Activated CD4-positive, alpha-beta T cell treated with anti-CD3 and anti-CD28 coated beads, Interleukin-2, Interleukin-6, amounts not matched to agents 100 ng/mL and 50 ng/mL, durations not matched to agents 16 hours and 8 hours (primary cell): ENCODE data around the gene FRMD5.
"Not testable (repeated sequence)": the region's sequence is repeated elsewhere in the genome, so short reads cannot be mapped to it uniquely, and the experiment has no call there.

Experiments
- DNase-seq: peaks from one replicate; pipeline ENCODE4 v3.0.0-alpha.2; 2020

Gene FRMD5

DNA sequence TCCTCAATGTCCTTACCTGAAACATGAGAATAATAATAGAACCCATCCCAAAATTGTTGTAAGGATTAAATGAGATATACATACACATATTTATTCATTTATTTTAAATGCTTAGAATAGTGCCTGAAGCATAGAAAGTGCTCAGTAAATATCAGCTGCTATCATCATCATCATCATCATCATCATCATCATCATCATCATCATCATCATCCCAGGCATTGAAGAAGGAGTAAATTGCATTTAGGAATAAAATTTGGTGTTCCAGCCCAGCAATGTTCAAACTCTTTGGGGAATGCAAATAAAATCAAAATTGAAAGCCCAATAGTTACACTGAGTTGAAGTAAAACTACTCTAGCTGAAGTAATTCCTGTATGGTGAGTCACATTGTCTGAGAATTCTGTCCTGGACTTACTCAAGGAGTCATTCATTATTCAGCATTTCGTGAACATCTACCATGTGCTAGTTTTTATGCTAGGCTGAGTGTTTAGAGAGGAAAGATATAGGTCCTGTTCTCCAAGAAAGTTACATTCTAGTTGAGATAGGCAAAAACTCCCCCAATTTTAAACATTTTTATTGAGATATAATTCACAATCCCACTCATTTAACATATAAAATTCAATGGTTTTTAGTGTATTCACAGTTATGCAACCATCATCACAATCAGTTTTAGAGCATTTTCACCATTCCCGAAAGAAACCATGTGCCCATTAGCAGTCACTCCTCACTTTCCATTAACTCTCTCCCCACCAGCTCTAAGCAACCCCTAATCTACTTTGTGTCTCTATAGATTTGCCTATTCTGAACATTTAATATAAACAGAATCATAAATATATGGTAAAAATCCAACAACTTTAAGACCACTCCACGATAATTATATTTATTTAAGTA lies 107.2 kb downstream of the FRMD5 start:
- no peak for DNase-seq

GRCh38 chr15:44084770-44085169 lies 110.3 kb downstream of the FRMD5 start:
- DNase-seq: no peak

- DNase-seq: no peak
These were observed 110.9 kb downstream of the FRMD5 start for GRCh38 chr15:44084171-44084570.

- no peak for DNase-seq
These were observed 112.4 kb downstream of the FRMD5 start for GRCh38 chr15:44082558-44083157.

GRCh38 chr15:44081026-44082013 lies 113.8 kb downstream of the FRMD5 start:
- no peak for DNase-seq

DNA sequence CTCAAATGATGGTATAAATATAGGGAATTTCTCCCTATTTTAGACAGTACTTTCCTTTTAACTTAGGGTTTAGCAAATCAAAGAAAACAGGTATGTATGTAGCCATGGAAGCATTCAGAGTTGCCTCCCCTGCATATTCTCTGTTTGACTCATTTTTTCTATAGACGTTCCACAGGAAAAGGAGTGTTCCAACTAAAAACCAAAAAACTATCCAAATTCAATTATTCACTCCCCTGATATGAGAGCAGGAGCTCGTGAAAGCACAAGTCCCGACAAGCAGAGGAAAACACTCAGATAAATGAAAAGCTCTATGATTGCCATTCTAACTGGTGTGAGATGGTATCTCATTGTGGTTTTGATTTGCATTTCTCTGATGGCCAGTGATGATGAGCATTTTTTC lies 119.5 kb downstream of the FRMD5 start:
- DNase-seq: no peak

DNA sequence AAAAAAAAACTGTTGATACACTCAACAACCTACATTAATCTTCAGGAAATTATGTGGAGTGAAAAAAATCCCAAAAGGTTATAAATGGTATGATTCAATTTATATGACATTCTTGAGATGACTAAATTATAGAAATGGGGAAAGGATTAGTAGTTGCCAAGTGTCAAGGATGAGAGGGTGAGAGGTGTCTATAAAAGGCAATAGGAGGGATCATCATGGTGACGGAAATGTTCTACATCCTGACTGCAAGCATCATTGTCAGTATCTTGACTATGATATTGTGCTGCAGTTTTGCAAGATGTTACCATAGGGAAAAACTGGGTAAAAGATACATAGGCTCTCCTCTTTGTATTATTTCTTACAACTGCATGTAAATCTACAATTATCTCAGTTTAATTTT lies 125.6 kb downstream of the FRMD5 start:
- no peak for DNase-seq

DNA sequence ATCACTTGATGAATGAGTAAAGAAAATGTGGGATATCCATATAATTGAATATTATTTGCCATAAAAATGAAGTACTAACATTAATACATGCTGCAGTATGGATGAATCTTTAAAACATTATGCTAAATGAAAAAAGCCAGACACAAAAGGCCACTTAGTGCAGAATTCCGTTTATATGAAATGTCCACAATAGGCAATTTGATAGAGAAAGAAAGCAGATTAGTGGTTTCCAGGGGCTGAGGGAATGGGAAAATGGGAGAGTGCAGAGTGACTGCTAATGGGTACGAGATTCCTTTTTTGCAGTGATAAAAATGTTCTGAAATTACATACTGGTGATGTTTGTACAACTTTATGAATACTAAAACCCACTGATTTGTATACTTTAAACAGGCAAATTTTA lies 126.7 kb downstream of the FRMD5 start:
- DNase-seq: no peak

GRCh38 chr15:44066211-44066827 lies 128.8 kb downstream of the FRMD5 start:
- peak; percentile 79 for DNase-seq

DNA sequence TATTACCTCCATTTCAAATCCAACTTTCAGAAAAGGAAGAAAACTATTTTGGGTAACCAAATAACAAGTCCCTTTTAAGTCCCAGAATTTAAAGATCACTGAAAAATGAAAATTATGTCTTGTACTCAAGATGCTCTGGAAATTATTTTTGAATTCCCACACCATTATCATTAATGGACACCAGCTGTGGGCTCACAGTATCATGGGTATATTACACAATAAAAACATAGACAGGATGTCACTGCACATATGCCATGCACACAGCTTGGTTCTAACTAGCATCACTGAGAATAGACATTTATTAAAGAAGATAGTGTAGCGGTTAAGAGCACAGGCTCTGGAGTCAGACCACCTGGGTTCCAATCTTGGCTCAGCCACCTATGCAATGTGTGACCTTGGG lies 130.4 kb downstream of the FRMD5 start:
- DNase-seq: no peak

DNA sequence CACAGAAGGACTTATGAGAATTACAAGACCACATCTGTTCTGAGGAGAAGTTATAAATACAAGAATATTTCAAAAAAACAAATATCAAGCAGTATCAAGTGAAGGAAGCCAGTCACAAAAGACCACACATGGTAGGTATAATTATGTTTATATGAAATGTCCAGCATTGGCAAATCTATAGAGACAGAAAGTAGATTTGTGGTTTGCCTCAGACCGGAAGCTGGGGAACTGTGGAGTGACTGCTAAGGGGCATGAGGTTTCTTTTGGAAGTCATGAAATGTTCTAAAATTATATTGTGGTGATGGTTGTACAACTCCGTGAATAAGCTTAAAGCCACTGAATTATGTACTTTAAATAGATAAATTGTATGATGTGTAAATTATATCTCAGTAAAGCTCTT lies 136.9 kb downstream of the FRMD5 start:
- DNase-seq: no peak

- DNase-seq: no peak
These were observed 149.4 kb downstream of the FRMD5 start for GRCh38 chr15:44045661-44046060.

DNA sequence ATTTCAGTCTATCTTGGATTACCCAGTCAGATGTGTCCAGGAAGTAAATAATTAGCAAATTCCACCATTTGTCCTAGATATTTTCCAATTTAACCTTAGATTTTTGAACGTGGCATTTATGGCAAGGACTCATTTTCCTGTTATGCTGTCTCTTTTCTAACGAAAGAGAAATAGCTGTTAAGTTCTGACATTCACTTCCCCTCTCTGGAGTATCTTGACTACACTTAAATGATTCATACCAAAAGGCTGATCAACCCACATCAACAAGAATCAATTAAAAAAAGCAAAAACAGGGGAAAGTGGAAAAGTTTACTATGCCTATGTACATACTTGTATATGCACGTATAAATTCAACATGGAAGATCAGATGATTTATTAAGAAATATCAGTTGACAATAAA lies 149.9 kb downstream of the FRMD5 start:
- no peak for DNase-seq

DNA sequence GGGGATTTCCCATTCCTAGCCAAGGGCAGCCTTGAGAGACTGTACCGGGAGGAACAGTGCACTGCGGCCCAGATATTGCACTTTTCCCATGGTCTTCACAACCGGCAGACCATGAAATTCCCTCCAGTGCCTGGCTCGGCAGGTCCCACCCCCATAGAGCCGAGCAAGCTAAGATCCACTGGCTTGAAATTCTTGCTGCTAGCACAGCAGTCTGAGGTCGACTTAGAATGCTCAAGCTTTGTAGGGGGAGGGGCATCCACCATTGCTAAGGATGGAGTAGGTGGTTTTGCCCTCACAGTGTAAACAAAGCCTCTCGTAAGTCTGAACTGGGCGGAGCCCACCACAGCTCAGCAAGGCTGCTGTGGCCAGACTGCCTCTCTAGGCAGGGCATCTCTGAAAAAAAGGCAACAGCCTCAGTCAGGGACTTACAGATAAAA lies 156.3 kb downstream of the FRMD5 start:
- DNase-seq: no peak

GRCh38 chr15:44035781-44036699 lies 159.0 kb downstream of the FRMD5 start:
- DNase-seq: no peak

DNA sequence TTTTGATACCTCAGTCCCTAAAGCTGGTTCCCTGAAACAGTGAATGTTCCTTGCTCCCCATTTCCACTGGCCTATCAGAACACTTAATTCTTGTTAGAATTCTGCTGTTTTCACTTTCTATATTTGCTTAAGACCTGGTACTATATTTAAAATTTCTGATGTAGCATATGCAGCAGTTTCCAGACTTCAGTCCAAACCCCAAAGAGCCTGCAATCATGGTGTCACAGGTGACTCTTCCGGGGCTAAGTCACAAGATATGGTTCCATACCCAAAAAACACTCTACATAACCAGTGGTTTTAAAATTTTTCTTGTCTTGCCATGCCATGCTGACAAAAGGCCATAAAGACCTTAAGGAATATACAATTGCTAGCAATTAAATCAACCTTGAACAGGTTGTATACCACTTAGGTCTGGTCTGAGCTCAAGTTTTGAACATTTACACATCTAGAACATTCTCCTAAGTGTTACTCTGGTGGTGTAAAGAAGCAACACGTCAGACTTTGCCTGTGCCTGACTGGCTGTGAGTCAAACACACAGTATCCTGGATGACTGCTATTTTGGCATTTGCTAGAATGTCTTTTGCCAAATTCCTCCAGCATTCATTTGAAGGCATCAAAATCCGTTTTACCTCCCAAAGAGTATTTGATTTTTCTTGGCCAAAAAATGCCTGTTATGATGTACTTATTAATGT lies 160.0 kb downstream of the FRMD5 start:
- DNase-seq: no peak

- DNase-seq: no peak
These were observed 160.7 kb downstream of the FRMD5 start for GRCh38 chr15:44034334-44034733.

GRCh38 chr15:44033894-44034293 lies 161.2 kb downstream of the FRMD5 start:
- DNase-seq: no peak

GRCh38 chr15:44032820-44033219 lies 162.3 kb downstream of the FRMD5 start:
- not testable (repeated sequence) for DNase-seq

- DNase-seq: no peak
These were observed 165.0 kb downstream of the FRMD5 start for GRCh38 chr15:44029940-44030568.
